ENCODE data around the gene NFIX. TPM values are rescaled to one million over a fixed set of nuclear protein-coding genes. Genes with fewer than 3 reads are reported as not detected.
A peak's percentile ranks its signal among the peaks of the same experiment; 100 is the strongest.

The NFIX gene
- total and polyA plus RNA-seq, 9 of the 15 experiments (the other 6 are each of a cell fraction or from before 2014, with no cell fraction given), result 0.28 to 26.8 (median 5.4) TPM

GRCh38 chr19:13097033-13097462 is 101.8 kb downstream of the NFIX start (continued):
- TF ChIP-seq ZBTB40 (IDR thresholded peaks at IDR 0.05) (peak; percentile 54; the same call in 1 of the 2 replicates), ZBTB40 (CRISPR knock-in tag; IDR thresholded peaks at IDR 0.05) (no peak), ZNF77 (CRISPR knock-in tag; IDR thresholded peaks at IDR 0.05) (no peak), CREB5 (CRISPR knock-in tag; IDR thresholded peaks at IDR 0.05) (no peak), ZFX (CRISPR knock-in tag; IDR thresholded peaks at IDR 0.05) (peak; percentile 29), FIP1L1 (IDR thresholded peaks at IDR 0.05; ENCODE audit: low read depth, low read length, poor library complexity, severe bottlenecking) (peak; percentile 8), TAL1 (IDR thresholded peaks at IDR 0.05) (no peak), TBL1XR1 (IDR thresholded peaks at IDR 0.05; ENCODE audit: low read length in 2 of 2) (no peak), TFE3 (CRISPR knock-in tag; IDR thresholded peaks at IDR 0.05) (no peak), MITF (IDR thresholded peaks at IDR 0.05) (no peak), POLR2B (IDR thresholded peaks at IDR 0.05; ENCODE audit: low read depth, partially characterized antibody) (peak; percentile 40), RAD51 (IDR thresholded peaks at IDR 0.05; ENCODE audit: borderline replicate concordance, low read depth) (peak; percentile 11; the same call in 1 of the 2 replicates), MEF2A (IDR thresholded peaks at IDR 0.05; ENCODE audit: control insufficient read depth, low read depth, low read length) (0 out of 2 replicates have a peak, but pooled peaks have one; percentile 14), GABPB1 (CRISPR knock-in tag; IDR thresholded peaks at IDR 0.05) (no peak)
